Choroid plexus epithelial cell (primary cell): ENCODE data around the gene ZNF638.

Source experiments
- DNase-seq: peaks from one replicate; pipeline ENCODE4 v3.0.0-alpha.2; 2010; ENCODE audit warnings: low read depth
- H3K4me3 ChIP-seq: 2 replicates; pipeline ENCODE4 v1.5.1; 2011; ENCODE audit warnings: low read depth, mild to moderate bottlenecking, control low read depth, low read length, moderate library complexity
- TF ChIP-seq, protein P1 (sequence below): conservative IDR thresholded peaks from 2 replicates; pipeline ENCODE4 v1.5.1; 2011; ENCODE audit warnings: low read depth, mild to moderate bottlenecking, control low read depth, inconsistent platforms, low read length, moderate library complexity

Gene ZNF638

DNA sequence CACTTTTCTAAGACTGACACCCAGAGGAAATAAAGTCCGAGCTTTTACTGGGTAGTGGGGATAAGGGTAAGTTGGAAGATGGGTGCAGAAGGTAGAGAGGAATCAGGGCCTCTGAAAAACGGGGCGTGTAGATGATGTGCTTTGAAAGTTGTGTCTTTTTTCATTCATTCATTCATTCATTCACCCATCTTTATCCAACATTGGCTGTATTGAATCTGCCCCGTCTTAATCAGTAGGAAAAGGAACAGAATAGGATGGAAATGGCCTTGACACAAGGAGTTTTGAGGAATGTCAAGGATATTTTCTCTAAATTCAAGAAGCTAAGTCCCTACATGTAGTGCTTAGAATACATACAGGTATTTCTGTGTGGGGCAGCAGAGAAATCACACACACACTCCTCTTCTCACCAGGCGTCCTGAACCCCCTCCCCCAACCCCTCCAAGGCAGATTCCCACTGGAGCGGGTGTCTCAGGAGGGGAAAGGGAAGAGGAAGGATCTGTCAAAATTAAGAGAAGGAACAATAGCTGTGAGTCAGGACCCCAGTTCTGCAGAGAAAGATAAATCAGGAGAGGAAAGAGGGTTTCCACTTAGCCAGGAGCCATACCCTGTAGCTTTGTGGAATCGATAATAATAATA lies 135.7 kb downstream of the ZNF638 start:
- TF ChIP-seq, protein P1, sequence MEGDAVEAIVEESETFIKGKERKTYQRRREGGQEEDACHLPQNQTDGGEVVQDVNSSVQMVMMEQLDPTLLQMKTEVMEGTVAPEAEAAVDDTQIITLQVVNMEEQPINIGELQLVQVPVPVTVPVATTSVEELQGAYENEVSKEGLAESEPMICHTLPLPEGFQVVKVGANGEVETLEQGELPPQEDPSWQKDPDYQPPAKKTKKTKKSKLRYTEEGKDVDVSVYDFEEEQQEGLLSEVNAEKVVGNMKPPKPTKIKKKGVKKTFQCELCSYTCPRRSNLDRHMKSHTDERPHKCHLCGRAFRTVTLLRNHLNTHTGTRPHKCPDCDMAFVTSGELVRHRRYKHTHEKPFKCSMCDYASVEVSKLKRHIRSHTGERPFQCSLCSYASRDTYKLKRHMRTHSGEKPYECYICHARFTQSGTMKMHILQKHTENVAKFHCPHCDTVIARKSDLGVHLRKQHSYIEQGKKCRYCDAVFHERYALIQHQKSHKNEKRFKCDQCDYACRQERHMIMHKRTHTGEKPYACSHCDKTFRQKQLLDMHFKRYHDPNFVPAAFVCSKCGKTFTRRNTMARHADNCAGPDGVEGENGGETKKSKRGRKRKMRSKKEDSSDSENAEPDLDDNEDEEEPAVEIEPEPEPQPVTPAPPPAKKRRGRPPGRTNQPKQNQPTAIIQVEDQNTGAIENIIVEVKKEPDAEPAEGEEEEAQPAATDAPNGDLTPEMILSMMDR: no peak
- no peak for DNase-seq
- H3K4me3 ChIP-seq: peak overlapping the region; percentile 67

DNA sequence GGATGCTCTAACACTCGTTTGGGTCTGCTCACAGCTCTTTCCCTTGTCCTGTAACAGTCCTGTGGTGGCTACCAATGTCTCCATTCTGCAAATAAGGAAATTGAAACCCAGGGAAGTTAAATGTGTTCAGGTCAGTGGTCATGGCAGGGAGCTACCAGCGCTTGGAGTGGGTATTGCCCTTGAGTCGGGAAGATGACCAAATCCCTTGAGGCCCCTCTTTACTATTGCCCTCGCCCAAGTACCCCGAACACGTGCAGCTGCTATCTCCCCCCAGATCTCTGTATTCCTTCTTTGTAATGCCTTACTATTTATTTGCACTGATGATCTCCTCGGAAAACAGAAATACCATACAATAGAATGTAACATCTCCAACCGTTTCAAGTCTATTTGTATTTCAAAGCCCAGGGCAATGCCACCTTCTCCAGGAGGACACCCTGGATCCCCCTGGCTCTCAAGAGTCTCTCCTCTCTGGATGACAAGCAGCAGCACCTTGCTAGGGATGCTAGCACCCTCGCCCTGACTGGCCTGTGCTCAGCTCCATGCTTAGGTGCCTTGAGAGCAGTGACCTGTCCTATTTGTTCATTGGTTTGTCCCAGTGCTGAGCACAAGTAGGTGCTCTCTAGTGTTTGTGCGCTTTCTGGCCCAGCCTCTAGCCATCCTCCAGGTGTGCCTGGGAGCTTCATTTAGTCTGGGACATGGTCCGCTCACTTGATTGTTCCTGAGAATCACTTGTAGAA lies 136.9 kb downstream of the ZNF638 start:
- TF ChIP-seq, protein P1: no peak
- DNase-seq: no peak
- no peak overlapping the region for H3K4me3 ChIP-seq

DNA sequence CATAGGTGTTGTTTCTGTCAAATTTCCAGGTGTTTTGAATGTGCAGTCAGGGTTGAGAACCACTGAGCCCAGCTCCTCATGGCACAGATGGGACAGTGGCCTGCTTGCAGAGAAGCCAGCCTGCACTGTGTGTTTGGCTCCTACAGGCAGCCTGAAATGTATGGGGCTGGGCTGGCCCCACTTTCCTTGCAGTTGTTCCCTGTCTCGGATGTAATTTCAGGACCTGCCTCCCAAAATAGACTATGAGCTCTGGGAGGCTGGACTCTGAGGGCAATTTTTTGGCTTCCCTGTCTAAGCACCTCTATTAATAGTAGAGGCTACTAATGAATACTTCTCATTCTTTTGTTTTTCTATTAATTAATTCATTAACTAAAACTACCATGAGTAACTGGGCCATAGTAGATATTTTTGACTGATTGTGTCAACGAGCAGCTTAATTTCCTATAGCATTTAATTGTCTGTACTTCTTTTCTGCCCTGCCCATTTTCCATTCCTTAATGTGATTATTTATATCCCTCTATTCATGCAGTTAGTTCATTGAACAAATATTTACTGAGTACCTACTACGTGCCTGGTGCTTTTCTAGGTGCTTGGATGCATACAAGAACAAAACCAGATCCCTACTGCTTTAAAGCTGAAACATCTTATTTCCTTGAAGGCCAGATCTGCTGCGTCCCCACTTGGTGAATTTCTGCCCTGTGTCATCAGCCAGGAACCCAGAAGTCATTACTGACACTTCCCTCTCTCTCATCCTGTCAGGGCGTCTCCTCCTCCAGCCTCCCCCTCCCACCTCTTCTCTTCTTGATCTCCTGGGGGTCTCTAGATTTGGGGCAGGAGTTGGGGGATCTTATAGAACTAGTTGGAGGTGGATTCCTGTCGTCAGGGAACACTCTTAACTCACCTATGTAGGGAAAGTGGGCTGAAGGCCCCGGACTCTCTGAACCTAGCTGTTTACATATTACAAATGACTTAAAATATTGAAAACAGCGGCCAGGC lies 138.1 kb downstream of the ZNF638 start:
- TF ChIP-seq, protein P1: no peak
- no peak overlapping the region for H3K4me3 ChIP-seq
- no peak for DNase-seq

DNA sequence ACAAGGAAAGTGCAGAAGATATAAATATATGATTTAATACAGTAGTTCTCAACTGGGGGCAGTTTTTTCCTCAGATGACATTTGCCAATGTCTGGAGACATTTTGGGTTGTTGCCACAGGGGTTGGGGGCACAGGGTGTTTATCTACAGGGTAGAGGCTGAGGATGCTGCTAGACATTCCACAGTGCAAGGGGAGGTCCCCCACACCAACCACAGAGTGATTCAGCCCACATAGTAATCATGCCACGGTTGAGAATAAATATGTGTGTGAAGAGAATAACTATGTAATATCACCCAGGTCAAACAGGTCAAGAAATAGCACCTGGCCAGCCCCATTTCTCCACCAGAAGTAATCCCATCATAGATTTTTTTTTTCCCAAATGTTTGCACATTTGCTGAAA lies 139.7 kb downstream of the ZNF638 start:
- TF ChIP-seq, protein P1: no peak

DNA sequence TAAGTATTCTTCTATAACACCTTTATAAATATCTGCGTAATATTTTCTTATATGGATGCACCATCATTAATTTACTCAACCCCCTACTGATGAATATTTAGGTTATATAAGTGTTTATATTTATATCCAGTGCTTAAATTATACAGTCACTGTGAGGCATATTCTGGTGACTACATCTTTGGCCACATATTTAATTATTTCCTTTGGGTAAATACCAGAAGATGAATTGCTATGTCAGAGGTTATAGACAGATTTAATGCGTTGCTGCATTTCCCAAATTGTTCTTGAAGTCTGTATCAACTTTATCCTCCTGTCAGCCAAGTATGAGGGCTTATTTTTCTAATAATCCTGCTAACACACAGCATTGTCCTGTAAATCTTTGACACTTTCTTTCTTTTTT lies 140.4 kb downstream of the ZNF638 start:
- no peak for DNase-seq
- H3K4me3 ChIP-seq: no peak overlapping the region
- TF ChIP-seq, protein P1: no peak

More for the DNA sequence above, 139.7 kb downstream of the ZNF638 start:
- no peak overlapping the region for H3K4me3 ChIP-seq
- peak; percentile 88 for DNase-seq

DNA sequence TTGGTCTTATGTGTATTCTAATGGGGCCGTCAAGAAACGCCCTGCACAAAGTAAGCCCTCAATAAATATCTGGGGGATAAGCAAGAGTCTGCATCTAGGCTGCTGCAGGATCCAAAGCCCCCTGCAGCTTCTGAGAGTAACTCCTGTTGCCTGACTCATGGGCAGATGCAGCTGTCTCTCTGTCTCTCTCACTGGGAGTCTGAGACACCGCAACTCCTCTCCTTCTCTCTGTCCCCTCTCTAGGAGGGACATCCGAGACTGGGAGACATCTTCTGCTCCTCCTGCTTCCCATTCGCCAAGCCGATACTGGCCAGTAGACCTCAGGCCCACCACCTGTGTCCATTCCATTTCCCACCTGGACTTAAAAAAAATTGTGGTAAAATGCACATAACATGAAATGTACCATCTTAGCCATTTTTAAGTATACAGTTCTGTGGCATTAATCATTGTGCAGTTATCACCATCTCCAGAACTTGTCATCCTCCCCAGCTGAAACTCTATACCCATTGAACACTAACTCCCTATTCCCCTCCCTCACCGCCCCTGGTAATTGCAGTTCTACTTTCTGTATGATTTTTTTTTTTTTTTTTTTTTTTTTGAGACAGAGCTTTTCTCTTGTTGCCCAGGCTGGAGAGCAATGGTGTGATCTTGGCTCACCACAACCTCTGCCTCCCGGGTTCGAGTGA lies 141.9 kb downstream of the ZNF638 start:
- no peak overlapping the region for H3K4me3 ChIP-seq
- peak; percentile 40 for DNase-seq
- TF ChIP-seq, protein P1: no peak
